ENCODE data around the gene NRIP2. TPM values are rescaled to one million over a fixed set of nuclear protein-coding genes. Genes with fewer than 3 reads are reported as not detected.

NRIP2 gene
- total and polyA plus RNA-seq, 5 donors = 1.5 to 3.0 (median 2.0) TPM

DNA sequence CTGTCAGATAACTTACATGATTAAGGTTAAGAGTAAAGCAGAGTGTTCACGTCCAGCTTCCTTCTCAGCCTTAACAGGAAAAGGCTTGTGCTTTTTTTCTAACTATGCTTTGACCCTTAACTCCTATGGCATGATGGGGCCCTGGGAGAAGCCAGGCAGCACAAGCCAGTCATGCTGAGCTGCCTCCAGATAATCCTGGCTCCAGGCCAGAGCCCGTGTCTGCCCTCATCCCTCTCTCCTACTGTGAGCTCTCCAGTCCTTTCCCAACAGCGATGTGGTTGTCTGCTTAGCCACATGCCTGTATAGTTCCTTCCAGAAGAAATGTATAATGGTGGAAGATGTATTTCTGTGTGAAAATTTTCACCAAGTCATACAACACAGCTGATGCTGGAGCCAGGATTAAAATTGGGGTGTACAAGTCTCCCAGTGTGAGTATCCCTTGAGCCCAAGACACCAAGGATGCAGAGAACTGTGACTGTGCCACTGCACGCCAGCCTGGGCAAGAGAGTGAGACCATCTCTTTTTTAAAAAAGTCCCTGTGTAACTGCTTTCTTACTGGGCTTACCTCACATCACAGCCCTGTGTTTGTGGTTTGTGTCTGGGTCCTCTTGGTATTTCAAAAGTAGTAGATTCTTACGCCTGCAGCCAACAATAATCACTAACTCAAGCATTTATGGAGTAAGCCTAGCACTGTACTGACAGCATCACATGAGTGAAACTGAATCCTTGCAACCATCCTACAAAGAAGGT is 30.3 kb downstream of the NRIP2 start:
- ATAC-seq (peak; percentile 67 to 81), DNase-seq (peak; percentile 70 to 86 (median 83))
- H3K27ac ChIP-seq (ENCODE audit: low read length) = no peak overlapping the region
- H3K4me1 ChIP-seq (ENCODE audit: control insufficient read depth, insufficient read depth, low read length) = peaks cover 3% of the 10 kb centered on the region
- H3K9me3 ChIP-seq (ENCODE audit: control insufficient read depth, low read length) = no peaks in the 10 kb centered on the region
- H3K4me3 ChIP-seq (ENCODE audit: low read length) = no peak overlapping the region
- intact Hi-C loops (cut with DNase I) = no loop called here
- 49% methylated on average over 5 of the region's 5 CpGs for WGBS
- H3K27me3 ChIP-seq (ENCODE audit: control insufficient read depth, insufficient read depth) = no peaks in the 10 kb centered on the region

DNA sequence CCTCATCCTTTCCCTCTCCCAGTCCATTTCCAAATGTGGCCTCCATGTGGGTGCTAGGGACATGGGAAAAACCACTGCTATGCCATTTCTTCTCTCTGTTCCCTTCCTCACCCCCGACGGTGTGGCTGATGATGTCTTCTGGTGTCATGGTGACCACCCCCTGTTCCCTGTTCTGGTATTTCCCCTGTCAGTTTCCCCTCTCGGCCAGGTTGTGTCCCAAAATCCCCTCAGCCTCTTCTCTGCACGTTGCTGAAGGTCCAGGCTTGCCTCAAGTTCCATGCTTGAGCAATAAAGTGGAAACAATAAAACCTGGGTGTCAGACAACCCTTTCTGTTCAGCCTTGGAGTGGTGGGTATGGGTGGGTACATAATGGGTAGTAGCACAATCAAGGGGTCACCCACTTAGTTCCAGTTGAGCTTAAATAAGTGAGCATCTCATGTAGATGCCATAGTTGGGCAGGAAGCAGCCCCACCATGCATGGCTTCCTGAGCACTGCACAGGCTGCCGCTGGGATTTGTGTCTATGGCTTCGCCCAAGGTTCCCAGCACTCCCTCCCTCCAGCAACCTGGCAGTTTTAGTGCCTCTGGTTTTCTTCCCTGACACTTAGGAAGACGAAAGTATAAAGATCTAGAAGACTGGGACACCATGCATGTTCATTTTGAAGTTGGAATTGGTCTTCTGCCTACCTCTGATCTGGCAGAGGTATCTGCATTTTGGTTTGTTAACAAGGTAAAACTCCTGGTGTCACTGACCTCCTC is 31.0 kb downstream of the NRIP2 start:
- H3K4me3 ChIP-seq (ENCODE audit: low read length) = no peak overlapping the region
- ATAC-seq (no peak), DNase-seq (no peak)
- peaks cover 3% of the 10 kb centered on the region for H3K4me1 ChIP-seq (ENCODE audit: control insufficient read depth, insufficient read depth, low read length)
- intact Hi-C loops (cut with DNase I) = no loop called here
- no peaks in the 10 kb centered on the region for H3K9me3 ChIP-seq (ENCODE audit: control insufficient read depth, low read length)
- peak overlapping the region; percentile 3 for H3K27ac ChIP-seq (ENCODE audit: low read length)
- WGBS = 78% methylated on average over 7 of the region's 7 CpGs
- H3K27me3 ChIP-seq (ENCODE audit: control insufficient read depth, insufficient read depth) = no peaks in the 10 kb centered on the region

DNA sequence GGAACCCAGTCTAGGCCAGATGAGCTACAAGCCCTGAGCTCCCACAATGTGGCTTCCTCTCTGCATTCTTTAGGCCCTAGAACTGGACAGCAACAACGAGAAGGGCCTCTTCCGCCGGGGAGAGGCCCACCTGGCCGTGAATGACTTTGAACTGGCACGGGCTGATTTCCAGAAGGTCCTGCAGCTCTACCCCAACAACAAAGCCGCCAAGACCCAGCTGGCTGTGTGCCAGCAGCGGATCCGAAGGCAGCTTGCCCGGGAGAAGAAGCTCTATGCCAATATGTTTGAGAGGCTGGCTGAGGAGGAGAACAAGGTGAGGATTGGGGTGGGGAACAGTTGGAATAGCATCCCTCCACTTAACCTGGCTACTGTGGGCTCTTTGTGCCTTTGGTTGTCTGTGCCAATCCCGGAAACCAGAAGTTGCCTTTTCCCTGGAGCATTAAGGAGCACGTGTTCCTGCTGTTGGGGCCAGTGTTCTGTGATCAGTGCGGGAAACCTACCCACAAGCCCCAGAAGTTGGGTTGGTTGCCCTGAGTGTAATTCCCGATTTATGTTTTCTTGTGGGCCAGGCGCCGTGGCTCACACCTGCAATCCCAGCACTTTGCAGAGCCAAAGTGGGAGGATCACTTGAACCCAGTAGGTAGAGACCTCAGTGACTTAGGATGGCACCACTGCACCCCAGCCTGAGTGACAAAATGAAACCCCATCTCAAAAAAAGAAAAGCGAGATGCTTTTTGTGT is 33.6 kb downstream of the NRIP2 start:
- ATAC-seq (no peak), DNase-seq (peak in 2 of 3 donors; percentile 59 to 62)
- Histone ChIP-seq H3K4me1 (ENCODE audit: control insufficient read depth, insufficient read depth, low read length) (peaks cover 17% of the 10 kb centered on the region), H3K9me3 (ENCODE audit: control insufficient read depth, low read length) (no peaks in the 10 kb centered on the region), H3K27ac (ENCODE audit: low read length) (no peak overlapping the region), H3K4me3 (ENCODE audit: low read length) (no peak overlapping the region), H3K27me3 (ENCODE audit: control insufficient read depth, insufficient read depth) (no peaks in the 10 kb centered on the region)
- WGBS = 64% methylated on average over 16 of the region's 16 CpGs
- intact Hi-C loops (cut with DNase I) = no loop called here

DNA sequence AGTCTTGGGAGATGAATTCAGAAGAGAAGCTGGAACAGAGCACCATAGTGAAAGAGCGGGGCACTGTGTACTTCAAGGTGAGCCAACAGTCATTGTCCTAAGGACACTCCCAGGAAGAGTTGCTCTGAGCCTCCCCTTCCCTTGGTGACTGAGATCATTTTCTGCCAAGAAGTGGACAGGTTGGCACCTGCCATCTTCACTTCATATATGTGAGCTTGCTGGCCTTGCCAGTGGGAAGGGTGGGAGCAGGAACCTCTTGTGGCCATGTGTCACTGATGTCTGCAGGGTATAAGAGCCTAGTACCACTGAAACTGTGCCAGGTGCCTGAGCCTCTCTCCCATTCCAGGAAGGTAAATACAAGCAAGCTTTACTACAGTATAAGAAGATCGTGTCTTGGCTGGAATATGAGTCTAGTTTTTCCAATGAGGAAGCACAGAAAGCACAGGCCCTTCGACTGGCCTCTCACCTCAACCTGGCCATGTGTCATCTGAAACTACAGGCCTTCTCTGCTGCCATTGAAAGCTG is 34.7 kb downstream of the NRIP2 start:
- Histone ChIP-seq H3K4me1 (ENCODE audit: control insufficient read depth, insufficient read depth, low read length) (peaks cover 17% of the 10 kb centered on the region), H3K9me3 (ENCODE audit: control insufficient read depth, low read length) (no peaks in the 10 kb centered on the region), H3K27ac (ENCODE audit: low read length) (no peak overlapping the region), H3K27me3 (ENCODE audit: control insufficient read depth, insufficient read depth) (no peaks in the 10 kb centered on the region), H3K4me3 (ENCODE audit: low read length) (no peak overlapping the region)
- 92% methylated on average over 3 of the region's 3 CpGs for WGBS
- ATAC-seq (no peak), DNase-seq (no peak)
- intact Hi-C loops (cut with DNase I) = no loop called here

GRCh38 chr12:2797721-2798418 is 37.0 kb downstream of the NRIP2 start:
- Histone ChIP-seq H3K4me3 (ENCODE audit: low read length) (no peak overlapping the region), H3K9me3 (ENCODE audit: control insufficient read depth, low read length) (no peaks in the 10 kb centered on the region), H3K27ac (ENCODE audit: low read length) (peak overlapping the region; percentile 9), H3K27me3 (ENCODE audit: control insufficient read depth, insufficient read depth) (no peaks in the 10 kb centered on the region), H3K4me1 (ENCODE audit: control insufficient read depth, insufficient read depth, low read length) (peaks cover 17% of the 10 kb centered on the region)
- intact Hi-C loops (cut with DNase I) = no loop called here
- ATAC-seq = peak in 1 of 2 donors; percentile 42
- whole genome bisulfite sequencing = 44% methylated on average over 7 of the region's 7 CpGs
- peak; percentile 67 to 88 (median 83) for DNase-seq

- H3K27me3 ChIP-seq (ENCODE audit: control insufficient read depth, insufficient read depth) = no peaks in the 10 kb centered on the region
- H3K27ac ChIP-seq (ENCODE audit: low read length) = peak overlapping the region; percentile 71
- H3K4me3 ChIP-seq (ENCODE audit: low read length) = peak overlapping the region; percentile 99
- intact Hi-C loops (cut with DNase I) = no loop called here
- DNase-seq = no peak
- no peaks in the 10 kb centered on the region for H3K9me3 ChIP-seq (ENCODE audit: control insufficient read depth, low read length)
- no peak for ATAC-seq
- WGBS = 7% methylated on average over 14 of the region's 14 CpGs
- H3K4me1 ChIP-seq (ENCODE audit: control insufficient read depth, insufficient read depth, low read length) = peaks cover 15% of the 10 kb centered on the region
These were observed 38.6 kb downstream of the NRIP2 start for GRCh38 chr12:2796187-2796666.

DNA sequence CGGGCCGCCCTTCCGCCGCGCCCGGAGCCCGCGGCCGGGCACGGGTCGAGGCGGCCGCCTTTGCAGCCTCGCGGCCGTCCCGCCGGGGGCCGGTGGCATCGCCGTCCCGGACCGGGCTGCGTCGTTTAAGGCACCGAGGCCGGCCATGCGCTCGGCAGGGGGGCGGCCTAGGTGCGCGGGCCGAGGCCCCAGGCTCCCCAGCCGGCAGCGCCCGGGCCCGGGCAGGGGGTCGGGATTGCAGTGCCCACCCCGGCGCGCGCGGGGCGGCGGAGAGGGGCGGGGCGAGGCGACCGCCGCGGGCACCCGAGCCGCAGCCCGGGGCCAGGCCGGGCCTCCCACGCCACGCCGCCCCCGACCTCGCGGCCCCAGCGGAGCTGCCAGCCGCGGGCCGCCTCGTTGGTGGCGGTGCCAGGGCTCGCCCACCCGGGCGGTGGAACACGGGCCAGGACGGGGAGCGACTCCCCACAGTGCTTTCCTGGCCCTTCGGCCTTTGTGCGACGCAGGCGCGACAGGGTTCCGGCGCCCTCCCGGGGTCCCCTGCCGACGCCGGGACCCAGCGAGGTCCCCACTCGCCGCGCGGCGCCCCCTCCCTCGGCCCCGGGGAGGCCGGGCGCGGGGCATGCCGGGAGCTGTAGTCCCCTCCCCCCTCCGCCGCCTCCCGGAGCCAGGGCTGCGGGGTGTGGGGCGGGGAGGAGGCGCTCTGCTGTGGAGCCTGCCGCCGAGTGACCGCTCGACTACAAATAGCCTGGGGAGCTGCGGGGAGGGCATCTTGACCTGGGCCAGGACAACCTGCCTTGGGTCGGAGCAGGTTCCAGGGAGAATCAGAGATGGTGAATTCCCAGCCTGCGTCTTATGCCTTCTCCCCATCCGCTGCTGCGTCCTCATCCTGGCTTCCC is 39.3 kb downstream of the NRIP2 start:
- H3K27ac ChIP-seq (ENCODE audit: low read length) = peak overlapping the region; percentile 81
- under 1% methylated on average over 110 of the region's 111 CpGs for WGBS
- intact Hi-C loops (cut with DNase I) = no loop called here
- H3K4me1 ChIP-seq (ENCODE audit: control insufficient read depth, insufficient read depth, low read length) = peaks cover 14% of the 10 kb centered on the region
- H3K9me3 ChIP-seq (ENCODE audit: control insufficient read depth, low read length) = no peaks in the 10 kb centered on the region
- H3K27me3 ChIP-seq (ENCODE audit: control insufficient read depth, insufficient read depth) = no peaks in the 10 kb centered on the region
- H3K4me3 ChIP-seq (ENCODE audit: low read length) = peak overlapping the region; percentile 99
- ATAC-seq = peak; percentile 87 to 91
- DNase-seq = peak; percentile 84 to 94 (median 93)

DNA sequence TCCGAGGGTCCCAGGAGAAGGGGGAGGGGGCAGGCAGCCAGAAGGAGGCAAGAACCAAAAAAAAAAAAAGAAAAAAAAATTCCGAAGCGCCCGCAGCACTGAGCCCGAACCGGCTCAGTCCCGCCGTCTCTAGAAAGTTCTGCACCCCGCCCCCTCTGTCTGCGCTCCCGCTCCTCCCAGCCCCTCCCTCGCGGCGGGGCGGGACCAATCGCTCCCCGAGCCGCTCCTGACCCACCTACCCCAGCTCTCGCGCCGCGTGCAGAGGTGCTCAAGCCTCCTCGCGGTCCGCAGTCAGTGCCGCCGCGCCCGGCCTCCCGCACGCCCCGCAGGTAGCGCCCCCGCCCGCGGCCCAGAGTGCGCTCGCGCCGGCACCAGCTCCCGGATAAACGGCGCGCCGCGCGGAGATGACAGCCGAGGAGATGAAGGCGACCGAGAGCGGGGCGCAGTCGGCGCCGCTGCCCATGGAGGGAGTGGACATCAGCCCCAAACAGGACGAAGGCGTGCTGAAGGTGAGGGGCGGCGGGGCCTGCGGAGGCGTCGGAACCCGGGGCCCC is 40.0 kb downstream of the NRIP2 start, which contains the start of gene FKBP4:
Gene FKBP4 (plus strand): TSS at position 235 of the 554 bp plus-strand sequence. CDS start 170 bp downstream, at position 405.
- Histone ChIP-seq H3K27me3 (ENCODE audit: control insufficient read depth, insufficient read depth) (no peaks in the 10 kb centered on the region), H3K4me1 (ENCODE audit: control insufficient read depth, insufficient read depth, low read length) (peaks cover 14% of the 10 kb centered on the region), H3K27ac (ENCODE audit: low read length) (peak within 1 kb of the TSS; percentile 81), H3K4me3 (ENCODE audit: low read length) (peak within 1 kb of the TSS; percentile 99), H3K9me3 (ENCODE audit: control insufficient read depth, low read length) (no peaks in the 10 kb centered on the region)
- intact Hi-C loops (cut with DNase I) = no loop called here
- DNase-seq = peak; percentile 91 to 96 (median 95)
- WGBS = under 1% methylated on average over 63 of the region's 63 CpGs
- ATAC-seq = peak; percentile 92 to 95

DNA sequence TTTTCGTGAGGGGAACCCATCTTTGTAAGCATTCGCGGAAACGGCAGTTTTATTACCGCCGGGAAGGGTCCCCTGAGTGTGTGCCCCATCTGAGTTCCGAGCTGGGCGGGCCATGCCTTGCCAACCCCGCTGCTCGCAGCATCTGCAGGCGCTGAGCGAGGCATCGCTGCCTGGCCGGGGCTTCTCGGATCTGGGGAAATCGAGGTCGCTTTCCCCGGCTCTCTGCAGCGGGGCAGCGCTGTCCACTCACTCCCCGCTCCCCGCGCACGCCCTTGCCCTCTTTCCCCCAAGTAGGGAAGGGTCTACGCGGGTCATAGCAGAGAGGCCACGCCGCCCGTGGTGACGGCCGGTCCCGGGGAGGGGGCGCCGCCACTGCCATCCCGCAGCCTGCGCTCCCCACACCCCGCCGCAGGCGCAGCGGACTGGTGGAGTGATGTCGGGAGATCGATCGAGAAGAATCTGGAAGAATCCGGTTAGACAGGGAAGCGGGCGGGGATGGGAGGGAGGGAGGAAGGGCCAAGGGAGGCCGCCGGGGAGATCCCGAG is 40.6 kb downstream of the NRIP2 start:
- no peaks in the 10 kb centered on the region for H3K27me3 ChIP-seq (ENCODE audit: control insufficient read depth, insufficient read depth)
- 5% methylated on average over 49 of the region's 49 CpGs for WGBS
- H3K27ac ChIP-seq (ENCODE audit: low read length) = no peak overlapping the region
- no peaks in the 10 kb centered on the region for H3K9me3 ChIP-seq (ENCODE audit: control insufficient read depth, low read length)
- peaks cover 14% of the 10 kb centered on the region for H3K4me1 ChIP-seq (ENCODE audit: control insufficient read depth, insufficient read depth, low read length)
- DNase-seq = peak in 1 of 3 donors; percentile 68
- intact Hi-C loops (cut with DNase I) = no loop called here
- peak overlapping the region; percentile 99 for H3K4me3 ChIP-seq (ENCODE audit: low read length)
- ATAC-seq = peak; percentile 27 to 34

All from right cardiac atrium (tissue), 5 donors.